ENCODE results near the gene ZIC4.

ZIC4 gene

GRCh38 chr3:147370349-147370748 lies 36.0 kb downstream of the ZIC4 start:
- Histone ChIP-seq H3K9me3 (ENCODE audit: control insufficient read depth in 2 of 2, low read length in 2 of 2) (no peaks in the 10 kb centered on the region), H3K27me3 (ENCODE audit: control insufficient read depth in 2 of 2, insufficient read depth in 2 of 2, low read length in 2 of 2) (peaks cover 54 to 57% of the 10 kb centered on the region in 2 donors), H3K27ac (ENCODE audit: low read depth in 2 of 2, low read length in 2 of 2) (no peak overlapping the region), H3K4me3 (ENCODE audit: low read length in 2 of 2) (no peak overlapping the region), H3K4me1 (ENCODE audit: control insufficient read depth in 2 of 2, insufficient read depth in 2 of 2, low read length in 2 of 2) (no peaks in the 10 kb centered on the region), H3K9ac (ENCODE audit: low read depth in 1 of 2, low read length in 2 of 2) (no peak overlapping the region), H3K36me3 (ENCODE audit: control insufficient read depth in 2 of 2, insufficient read depth in 2 of 2, low read length in 2 of 2) (no peaks in the 10 kb centered on the region)

DNA sequence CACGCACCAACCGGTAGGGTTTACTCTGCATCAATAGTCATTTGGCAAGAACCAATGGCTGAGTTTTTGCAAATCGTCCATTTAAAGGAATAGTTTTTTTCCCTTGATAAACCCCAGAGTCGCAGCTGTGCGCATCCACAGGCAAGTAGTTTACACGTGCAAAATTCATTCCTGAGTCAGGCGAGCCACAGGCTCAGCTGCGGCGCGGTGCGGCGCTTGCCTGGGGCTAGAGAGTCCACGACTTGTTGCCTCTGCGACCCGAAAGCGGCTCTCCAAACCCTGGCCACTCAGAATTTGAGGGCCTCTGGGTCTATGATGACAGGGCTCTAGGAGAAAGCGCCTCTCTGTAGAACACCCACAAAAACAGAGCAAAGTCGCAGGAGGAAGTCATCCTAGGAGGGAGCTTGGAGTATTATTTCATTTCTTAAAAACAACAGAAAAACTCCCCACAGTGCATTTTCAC lies 36.7 kb downstream of the ZIC4 start:
- Histone ChIP-seq H3K27me3 (ENCODE audit: control insufficient read depth in 2 of 2, insufficient read depth in 2 of 2, low read length in 2 of 2) (peaks cover 54% of the 10 kb centered on the region in 2 donors), H3K36me3 (ENCODE audit: control insufficient read depth in 2 of 2, insufficient read depth in 2 of 2, low read length in 2 of 2) (no peaks in the 10 kb centered on the region), H3K9me3 (ENCODE audit: control insufficient read depth in 2 of 2, low read length in 2 of 2) (no peaks in the 10 kb centered on the region), H3K4me1 (ENCODE audit: control insufficient read depth in 2 of 2, insufficient read depth in 2 of 2, low read length in 2 of 2) (no peaks in the 10 kb centered on the region), H3K9ac (ENCODE audit: low read depth in 1 of 2, low read length in 2 of 2) (no peak overlapping the region), H3K4me3 (ENCODE audit: low read length in 2 of 2) (no peak overlapping the region), H3K27ac (ENCODE audit: low read depth in 2 of 2, low read length in 2 of 2) (no peak overlapping the region)

GRCh38 chr3:147369231-147369630 lies 37.1 kb downstream of the ZIC4 start:
- H3K9ac ChIP-seq (ENCODE audit: low read depth in 1 of 2, low read length in 2 of 2) = no peak overlapping the region
- peaks cover 51 to 56% of the 10 kb centered on the region in 2 donors for H3K27me3 ChIP-seq (ENCODE audit: control insufficient read depth in 2 of 2, insufficient read depth in 2 of 2, low read length in 2 of 2)
- no peak overlapping the region for H3K27ac ChIP-seq (ENCODE audit: low read depth in 2 of 2, low read length in 2 of 2)
- no peaks in the 10 kb centered on the region for H3K9me3 ChIP-seq (ENCODE audit: control insufficient read depth in 2 of 2, low read length in 2 of 2)
- no peak overlapping the region for H3K4me3 ChIP-seq (ENCODE audit: low read length in 2 of 2)
- no peaks in the 10 kb centered on the region for H3K4me1 ChIP-seq (ENCODE audit: control insufficient read depth in 2 of 2, insufficient read depth in 2 of 2, low read length in 2 of 2)
- H3K36me3 ChIP-seq (ENCODE audit: control insufficient read depth in 2 of 2, insufficient read depth in 2 of 2, low read length in 2 of 2) = no peaks in the 10 kb centered on the region

- Histone ChIP-seq H3K36me3 (ENCODE audit: control insufficient read depth in 2 of 2, insufficient read depth in 2 of 2, low read length in 2 of 2) (no peaks in the 10 kb centered on the region), H3K27me3 (ENCODE audit: control insufficient read depth in 2 of 2, insufficient read depth in 2 of 2, low read length in 2 of 2) (peaks cover 48 to 52% of the 10 kb centered on the region in 2 donors), H3K9ac (ENCODE audit: low read depth in 1 of 2, low read length in 2 of 2) (no peak overlapping the region), H3K4me3 (ENCODE audit: low read length in 2 of 2) (no peak overlapping the region), H3K9me3 (ENCODE audit: control insufficient read depth in 2 of 2, low read length in 2 of 2) (no peaks in the 10 kb centered on the region), H3K4me1 (ENCODE audit: control insufficient read depth in 2 of 2, insufficient read depth in 2 of 2, low read length in 2 of 2) (no peaks in the 10 kb centered on the region), H3K27ac (ENCODE audit: low read depth in 2 of 2, low read length in 2 of 2) (no peak overlapping the region)
Measured at GRCh38 chr3:147368561-147369221, 37.7 kb downstream of the ZIC4 start.

DNA sequence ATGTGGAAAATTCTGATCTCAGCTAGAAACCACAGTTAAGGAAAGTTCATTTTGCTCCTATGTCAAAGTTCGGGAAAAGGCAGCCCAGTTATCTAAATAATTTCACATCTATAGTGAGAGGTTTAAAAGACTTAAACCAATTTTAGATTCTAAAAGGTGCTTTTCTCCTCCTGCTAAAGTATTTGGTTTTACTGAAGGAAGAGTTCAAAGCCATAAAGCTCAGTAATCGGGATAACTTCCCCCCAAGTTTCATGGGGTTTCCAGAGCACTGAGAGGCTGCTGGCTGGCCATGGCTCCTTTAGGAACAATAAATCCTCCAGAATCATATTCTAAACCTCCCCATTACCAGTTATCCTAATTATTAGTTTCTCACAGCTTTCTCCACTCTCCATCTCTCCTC lies 38.2 kb downstream of the ZIC4 start:
- Histone ChIP-seq H3K27ac (ENCODE audit: low read depth in 2 of 2, low read length in 2 of 2) (no peak overlapping the region), H3K9me3 (ENCODE audit: control insufficient read depth in 2 of 2, low read length in 2 of 2) (no peaks in the 10 kb centered on the region)

DNA sequence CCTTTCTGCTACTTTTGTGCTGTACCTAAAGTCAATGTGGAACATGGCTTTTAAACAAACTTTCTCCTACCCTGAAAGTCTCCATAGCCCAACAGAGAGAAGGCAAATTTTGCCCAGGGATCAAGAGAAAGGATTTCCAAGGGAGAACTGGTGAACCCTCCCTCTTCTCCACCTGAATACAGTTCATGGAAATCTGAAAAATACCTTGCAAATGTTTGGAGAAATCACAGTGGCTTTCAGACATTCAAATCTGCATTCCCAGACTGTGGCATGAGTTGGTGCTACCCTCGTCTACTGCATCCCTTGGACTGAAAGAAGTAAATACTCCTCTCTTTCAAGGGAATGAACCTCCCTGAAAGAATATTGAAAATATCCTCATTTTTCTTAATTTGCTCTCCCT lies 38.7 kb downstream of the ZIC4 start:
- no peak overlapping the region for H3K4me3 ChIP-seq (ENCODE audit: low read length in 2 of 2)
- no peaks in the 10 kb centered on the region for H3K36me3 ChIP-seq (ENCODE audit: control insufficient read depth in 2 of 2, insufficient read depth in 2 of 2, low read length in 2 of 2)
- H3K4me1 ChIP-seq (ENCODE audit: control insufficient read depth in 2 of 2, insufficient read depth in 2 of 2, low read length in 2 of 2) = no peaks in the 10 kb centered on the region
- no peak overlapping the region for H3K9ac ChIP-seq (ENCODE audit: low read depth in 1 of 2, low read length in 2 of 2)
- H3K27me3 ChIP-seq (ENCODE audit: control insufficient read depth in 2 of 2, insufficient read depth in 2 of 2, low read length in 2 of 2) = peaks cover 40 to 43% of the 10 kb centered on the region in 2 donors
- H3K9me3 ChIP-seq (ENCODE audit: control insufficient read depth in 2 of 2, low read length in 2 of 2) = no peaks in the 10 kb centered on the region
- H3K27ac ChIP-seq (ENCODE audit: low read depth in 2 of 2, low read length in 2 of 2) = no peak overlapping the region

More for the DNA sequence above, 38.2 kb downstream of the ZIC4 start:
- H3K4me1 ChIP-seq (ENCODE audit: control insufficient read depth in 2 of 2, insufficient read depth in 2 of 2, low read length in 2 of 2) = no peaks in the 10 kb centered on the region
- H3K4me3 ChIP-seq (ENCODE audit: low read length in 2 of 2) = no peak overlapping the region
- H3K36me3 ChIP-seq (ENCODE audit: control insufficient read depth in 2 of 2, insufficient read depth in 2 of 2, low read length in 2 of 2) = no peaks in the 10 kb centered on the region
- peaks cover 45 to 47% of the 10 kb centered on the region in 2 donors for H3K27me3 ChIP-seq (ENCODE audit: control insufficient read depth in 2 of 2, insufficient read depth in 2 of 2, low read length in 2 of 2)
- no peak overlapping the region for H3K9ac ChIP-seq (ENCODE audit: low read depth in 1 of 2, low read length in 2 of 2)

- H3K9ac ChIP-seq (ENCODE audit: low read depth in 1 of 2, low read length in 2 of 2) = no peak overlapping the region
- H3K27me3 ChIP-seq (ENCODE audit: control insufficient read depth in 2 of 2, insufficient read depth in 2 of 2, low read length in 2 of 2) = peaks cover 38 to 48% of the 10 kb centered on the region in 2 donors
- no peaks in the 10 kb centered on the region for H3K9me3 ChIP-seq (ENCODE audit: control insufficient read depth in 2 of 2, low read length in 2 of 2)
- H3K36me3 ChIP-seq (ENCODE audit: control insufficient read depth in 2 of 2, insufficient read depth in 2 of 2, low read length in 2 of 2) = no peaks in the 10 kb centered on the region
- H3K27ac ChIP-seq (ENCODE audit: low read depth in 2 of 2, low read length in 2 of 2) = no peak overlapping the region
- H3K4me1 ChIP-seq (ENCODE audit: control insufficient read depth in 2 of 2, insufficient read depth in 2 of 2, low read length in 2 of 2) = no peaks in the 10 kb centered on the region
- H3K4me3 ChIP-seq (ENCODE audit: low read length in 2 of 2) = no peak overlapping the region
Measured at GRCh38 chr3:147365196-147366115, 40.9 kb downstream of the ZIC4 start.

DNA sequence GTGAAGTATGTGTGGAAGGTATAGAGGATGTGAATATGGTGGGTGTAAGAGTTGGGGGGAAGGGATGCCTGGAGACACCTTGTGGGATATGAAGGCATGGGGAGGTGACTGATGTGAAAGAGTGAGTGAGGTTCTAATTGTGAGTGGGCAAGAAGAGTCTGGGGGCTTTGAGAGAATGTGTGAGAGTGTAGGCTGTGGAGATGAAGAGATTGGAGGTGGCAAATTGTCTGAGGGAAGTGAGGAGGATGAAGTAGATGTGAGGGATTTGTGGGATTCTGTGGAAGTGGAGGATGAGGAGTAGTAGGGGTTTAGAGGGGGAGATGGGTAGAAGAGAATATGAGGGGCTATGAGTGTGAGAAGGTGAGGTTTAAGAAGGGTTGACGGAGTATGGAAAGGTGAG lies 41.6 kb downstream of the ZIC4 start:
- no peaks in the 10 kb centered on the region for H3K9me3 ChIP-seq (ENCODE audit: control insufficient read depth in 2 of 2, low read length in 2 of 2)

DNA sequence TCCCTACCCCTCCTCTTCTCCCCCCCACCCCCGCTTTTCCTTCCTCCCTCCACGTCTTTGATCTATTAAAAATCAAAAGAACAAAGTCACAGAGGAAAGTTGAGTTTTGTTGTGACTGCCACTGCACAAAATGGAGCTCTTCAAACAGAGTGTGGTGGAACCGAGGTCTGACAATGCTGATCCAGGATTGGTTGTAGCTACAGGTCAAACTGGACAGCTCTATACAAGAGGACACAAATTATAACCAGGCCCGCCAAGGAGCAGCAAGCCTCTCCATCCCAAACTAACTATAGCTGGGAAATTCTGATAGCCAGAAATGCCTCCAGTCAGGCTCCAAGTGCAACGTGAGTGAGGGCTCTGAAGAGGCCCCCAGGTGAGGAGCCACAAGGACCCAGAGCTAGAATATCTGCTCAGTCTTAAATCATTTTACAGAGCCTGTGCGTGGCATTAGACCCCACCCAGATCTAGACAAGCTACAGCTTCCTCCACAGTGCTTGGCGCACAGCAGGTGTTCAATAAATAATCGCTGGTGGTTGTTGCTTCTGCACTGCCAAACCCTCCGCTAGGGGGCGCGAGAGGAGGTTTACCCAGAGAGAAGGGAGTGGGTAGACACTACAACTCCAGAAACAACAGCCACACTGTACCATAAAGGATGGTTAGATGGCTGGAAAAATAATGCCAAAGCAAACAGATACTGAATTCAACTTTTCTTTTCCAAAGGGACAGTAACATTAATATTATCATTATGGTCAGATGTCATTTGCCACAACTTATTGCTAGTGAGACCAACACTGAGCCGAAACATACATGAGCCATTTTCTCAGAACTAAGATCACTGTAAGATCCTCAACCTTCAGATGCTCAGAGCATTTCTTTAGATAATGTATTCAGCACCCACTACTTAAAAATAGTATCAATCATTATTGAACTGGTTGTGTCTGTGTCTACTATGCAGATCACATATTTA lies 44.6 kb downstream of the ZIC4 start:
- H3K9ac ChIP-seq (ENCODE audit: low read depth in 1 of 2, low read length in 2 of 2) = no peak overlapping the region
- H3K36me3 ChIP-seq (ENCODE audit: control insufficient read depth in 2 of 2, insufficient read depth in 2 of 2, low read length in 2 of 2) = no peaks in the 10 kb centered on the region
- H3K27me3 ChIP-seq (ENCODE audit: control insufficient read depth in 2 of 2, insufficient read depth in 2 of 2, low read length in 2 of 2) = peaks cover 43 to 55% of the 10 kb centered on the region in 2 donors
- H3K4me1 ChIP-seq (ENCODE audit: control insufficient read depth in 2 of 2, insufficient read depth in 2 of 2, low read length in 2 of 2) = no peaks in the 10 kb centered on the region
- H3K9me3 ChIP-seq (ENCODE audit: control insufficient read depth in 2 of 2, low read length in 2 of 2) = no peaks in the 10 kb centered on the region
- H3K4me3 ChIP-seq (ENCODE audit: low read length in 2 of 2) = no peak overlapping the region
- no peak overlapping the region for H3K27ac ChIP-seq (ENCODE audit: low read depth in 2 of 2, low read length in 2 of 2)

More for the DNA sequence above, 41.6 kb downstream of the ZIC4 start:
- no peaks in the 10 kb centered on the region for H3K36me3 ChIP-seq (ENCODE audit: control insufficient read depth in 2 of 2, insufficient read depth in 2 of 2, low read length in 2 of 2)
- no peak overlapping the region for H3K27ac ChIP-seq (ENCODE audit: low read depth in 2 of 2, low read length in 2 of 2)
- H3K9ac ChIP-seq (ENCODE audit: low read depth in 1 of 2, low read length in 2 of 2) = no peak overlapping the region
- H3K4me3 ChIP-seq (ENCODE audit: low read length in 2 of 2) = no peak overlapping the region
- no peaks in the 10 kb centered on the region for H3K4me1 ChIP-seq (ENCODE audit: control insufficient read depth in 2 of 2, insufficient read depth in 2 of 2, low read length in 2 of 2)
- peaks cover 39 to 48% of the 10 kb centered on the region in 2 donors for H3K27me3 ChIP-seq (ENCODE audit: control insufficient read depth in 2 of 2, insufficient read depth in 2 of 2, low read length in 2 of 2)
